Endothelial cell of umbilical vein (primary cell): Measurements from ENCODE around the gene ANAPC2. TPM values are rescaled to one million over a fixed set of nuclear protein-coding genes. Genes with fewer than 3 reads are reported as not detected.

Experiments used
- BruUV-seq: library from RNA; stranded (reverse); fragments of 400-500 nt; replicated peaks from 2 replicates; lab custom pipeline; 2021; lab: Mats Ljungman, UMichigan
- CTCF ChIA-PET: fragments of 300-600, 350-600 bp; sonication (Branson Sonifier 250); formaldehyde crosslinking; loops from one replicate; lab custom pipeline; 2021; ENCODE audit warnings: antibody characterized with exemption, inconsistent platforms; lab: Charles Lee
- POLR2A ChIA-PET: fragments of 300-600, 350-600 bp; sonication (Branson Sonifier 250); formaldehyde crosslinking; loops from one replicate; lab custom pipeline; 2021; ENCODE audit warnings: antibody characterized with exemption, inconsistent platforms; lab: Charles Lee
- DNase-seq: peaks from one replicate; pipeline ENCODE4 v3.0.0-alpha.2; 2011; ENCODE audit warnings: low read depth, low spot score
- FAIRE-seq: peaks from 2 replicates; lab custom pipeline; 2011; peaks lifted over from hg19 to GRCh38; lab: Jason Lieb, UNC
- H2AFZ ChIP-seq: 2 replicates; pipeline ENCODE4 v1.6.0; 2012; ENCODE audit warnings: low read depth, low read length, control low read depth, inconsistent platforms
- H3K27ac ChIP-seq: 2 replicates; pipeline ENCODE4 v1.5.1; 2011; ENCODE audit warnings: low read depth, mild to moderate bottlenecking, control low read depth, low read length, moderate library complexity; ENCODE audit not compliant: insufficient read depth
- H3K27me3 ChIP-seq, 2 experiments: 2 replicates each; pipeline versions ENCODE4 v1.6.0 to v1.6.1; 2011; ENCODE audit warnings: low read length in 2 of 2, mixed read lengths in 1 of 2; ENCODE audit not compliant: control insufficient read depth in 2 of 2, insufficient read depth in 2 of 2
- H3K36me3 ChIP-seq, 2 experiments: 2 replicates in 1 of 2; 3 replicates in 1 of 2; pipeline ENCODE4 v1.5.1; 2011; ENCODE audit warnings: low read length in 2 of 2, mild to moderate bottlenecking in 1 of 2, moderate library complexity in 1 of 2; ENCODE audit not compliant: control insufficient read depth in 2 of 2, insufficient read depth in 2 of 2; ENCODE audit errors: extremely low read depth in 1 of 2
- H3K4me1 ChIP-seq: 3 replicates; pipeline ENCODE4 v1.5.1; 2011; ENCODE audit warnings: mild to moderate bottlenecking, low read length; ENCODE audit not compliant: control insufficient read depth, insufficient read depth; ENCODE audit errors: extremely low read depth
- H3K4me2 ChIP-seq: 2 replicates; pipeline ENCODE4 v1.6.1; 2011; ENCODE audit warnings: low read length, control low read depth, mixed read lengths; ENCODE audit not compliant: insufficient read depth
- H3K4me3 ChIP-seq, 3 experiments: fragments of 200-600 bp in 1 of 3; sonication (generic), shearing (Covaris generic) in 1 of 3; replicated peaks in 1 of 3; 2 replicates each; pipeline ENCODE4 v1.5.1; 2011 to 2016; ENCODE audit warnings: control low read depth in 3 of 3, low read length in 3 of 3, mild to moderate bottlenecking in 2 of 3, inconsistent platforms in 1 of 3, low read depth in 1 of 3, moderate library complexity in 1 of 3; ENCODE audit not compliant: insufficient read depth in 1 of 3
- H3K79me2 ChIP-seq: 2 replicates; pipeline ENCODE4 v1.6.0; 2012; ENCODE audit warnings: low read length, inconsistent platforms; ENCODE audit not compliant: control insufficient read depth, insufficient read depth
- H3K9ac ChIP-seq: replicated peaks from 2 replicates; pipeline ENCODE3; 2011; ENCODE audit warnings: low read length, control low read depth; ENCODE audit not compliant: insufficient read depth; ENCODE audit errors: extremely low read depth
- H3K9me1 ChIP-seq: replicated peaks from 3 replicates; pipeline ENCODE4 v1.6.0; 2011; ENCODE audit warnings: mild to moderate bottlenecking, low read length; ENCODE audit not compliant: control insufficient read depth, insufficient read depth; ENCODE audit errors: extremely low read depth
- H3K9me3 ChIP-seq: replicated peaks from 2 replicates; pipeline ENCODE4 v1.5.1; 2012; ENCODE audit warnings: low read length, inconsistent platforms; ENCODE audit not compliant: control insufficient read depth, insufficient read depth
- H4K20me1 ChIP-seq: replicated peaks from 2 replicates; pipeline ENCODE3; 2011; ENCODE audit warnings: mild to moderate bottlenecking, low read length; ENCODE audit not compliant: control insufficient read depth, insufficient read depth; ENCODE audit errors: extremely low read depth
- EZH2 ChIP-seq: IDR thresholded peaks from 2 replicates; pipeline ENCODE4 v1.6.1; 2012; ENCODE audit warnings: borderline replicate concordance, low read depth, mild to moderate bottlenecking, moderate library complexity, low read length, inconsistent platforms; ENCODE audit not compliant: severe bottlenecking
- FOS ChIP-seq: IDR thresholded peaks from 2 replicates; pipeline ENCODE4 v1.6.1; 2011; ENCODE audit warnings: mild to moderate bottlenecking, low read length, moderate library complexity, borderline replicate concordance; ENCODE audit not compliant: insufficient read depth
- GATA2 ChIP-seq: IDR thresholded peaks from 2 replicates; pipeline ENCODE4 v1.7.0; 2011; ENCODE audit warnings: low read depth, mild to moderate bottlenecking, moderate library complexity, mixed read lengths, low read length; ENCODE audit not compliant: insufficient read length, insufficient read depth
- JUN ChIP-seq: IDR thresholded peaks from 2 replicates; pipeline ENCODE4 v1.6.1; 2011; ENCODE audit warnings: borderline replicate concordance, low read depth; ENCODE audit not compliant: insufficient read length, insufficient read depth
- MYC ChIP-seq: IDR thresholded peaks from one replicate; pipeline ENCODE4 v1.6.1; 2011; ENCODE audit warnings: mild to moderate bottlenecking, low read depth, low read length
- POLR2A ChIP-seq: IDR thresholded peaks from 2 replicates; pipeline ENCODE4 v1.6.1; 2012; ENCODE audit warnings: low read depth, mild to moderate bottlenecking, control low read depth, low read length
- POLR2AphosphoS5 ChIP-seq: IDR thresholded peaks from 2 replicates; pipeline ENCODE4 v1.6.1; 2012; ENCODE audit warnings: low read depth, mild to moderate bottlenecking, control low read depth, low read length, moderate library complexity; ENCODE audit not compliant: insufficient read depth
- dilution Hi-C: fragments of 300-500 bp; cut with MboI; formaldehyde crosslinking; loops from one replicate; pipeline ENCODE4 v1.15.0; 2019; ENCODE audit warnings: low sequenced_read_pairs; ENCODE audit not compliant: extremely low pct_ligation_motif_present
- intact Hi-C: fragments of 100-400 bp; cut with micrococcal nuclease; formaldehyde crosslinking; loops from one replicate; pipeline ENCODE4 v1.10.0; 2022
- polyA plus RNA-seq, 4 experiments: library from polyadenylated mRNA; depleted of rRNA in 3 of 4; stranded (reverse) in 3 of 4; unstranded in 1 of 4; fragments of >200 nt; gene quantifications; 2 replicates each; pipeline versions ENCODE4 v1.2.1 to v1.2.3, GENCODE V29; 2011 to 2012; ENCODE audit warnings: missing spikeins in 1 of 4
- total RNA-seq: library from RNA; stranded (reverse); gene quantifications from 2 replicates; pipeline ENCODE4 v1.2.3, GENCODE V29; 2021
- TF ChIP-seq, protein P1 (sequence below), 2 donors: IDR thresholded peaks; 1 replicate in 1 of 2; 2 replicates in 1 of 2; pipeline ENCODE4 v1.5.1; 2011; ENCODE audit warnings: low read length in 2 of 2, mild to moderate bottlenecking in 2 of 2, moderate library complexity in 2 of 2, control low read depth in 1 of 2, inconsistent platforms in 1 of 2, low read depth in 1 of 2; ENCODE audit not compliant: insufficient read depth in 1 of 2; ENCODE audit errors: extremely low read depth in 1 of 2
- TF ChIP-seq, protein P2 (sequence below): IDR thresholded peaks from 2 replicates; pipeline ENCODE4 v1.6.1; 2011; ENCODE audit not compliant: insufficient read depth, insufficient read length

The ANAPC2 gene
- total and polyA plus RNA-seq, 2 donors (not counting 3 experiments of a cell fraction or from before 2014, with no cell fraction given), result 44.8 to 69.2 TPM

DNA sequence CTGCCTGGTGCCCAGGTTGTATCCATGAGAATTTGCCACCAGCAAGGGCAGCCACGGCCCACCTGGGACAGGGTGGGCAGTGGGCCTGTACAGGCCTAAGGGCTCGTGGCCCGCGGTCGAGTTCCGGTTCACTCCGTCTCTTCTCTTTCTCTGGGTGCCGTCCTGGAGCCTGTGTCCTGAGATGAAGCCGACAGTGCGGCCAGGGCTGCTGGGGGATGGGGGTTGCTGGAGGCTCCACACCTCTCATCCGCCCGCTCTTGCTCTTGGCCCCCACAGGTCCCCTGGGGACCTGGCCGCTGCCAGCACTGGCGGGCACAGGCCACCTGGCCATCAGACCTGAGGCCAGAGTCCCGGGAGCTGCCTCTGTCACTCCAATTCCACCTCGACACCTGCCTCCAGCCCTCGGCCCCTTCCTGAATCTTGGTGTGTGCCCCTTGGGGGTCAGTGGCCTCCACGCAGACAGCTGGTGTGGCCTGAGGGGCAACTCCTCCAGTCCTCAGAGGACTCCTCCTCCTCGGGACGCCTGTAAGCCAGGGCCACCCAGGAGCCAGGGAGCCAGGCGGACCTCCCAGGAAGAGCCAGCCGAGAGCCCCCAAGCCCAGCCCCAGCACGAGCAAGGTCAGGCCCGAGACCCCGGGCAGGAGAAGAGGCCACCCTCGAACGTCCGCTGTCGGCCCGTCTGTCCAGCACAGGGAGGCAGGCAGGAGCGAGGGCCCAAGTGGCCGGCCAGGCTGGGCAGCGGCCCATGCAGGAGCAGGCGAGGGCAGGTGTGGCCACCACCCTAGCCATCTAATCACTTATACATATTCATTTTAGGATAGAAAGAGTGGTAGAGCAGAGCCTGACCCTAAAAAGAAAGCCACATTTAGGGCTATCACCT, 23.8 kb downstream of the ANAPC2 start:
- H3K4me2 ChIP-seq, result no peak overlapping the region
- H3K4me3 ChIP-seq, result no peak overlapping the region
- H3K79me2 ChIP-seq, result no peaks in the 10 kb centered on the region
- H4K20me1 ChIP-seq, result no peaks in the 10 kb centered on the region
- DNase-seq (no peak), FAIRE-seq (no peak)
- no peaks in the 10 kb centered on the region for H3K36me3 ChIP-seq
- no TSS peak for BruUV-seq
- no peaks in the 10 kb centered on the region for H3K9me1 ChIP-seq
- dilution Hi-C loops (no loop called here), intact Hi-C loops (no loop called here)
- TF ChIP-seq EZH2 (no peak), POLR2AphosphoS5 (no peak), FOS (no peak), JUN (no peak), MYC (no peak), POLR2A (no peak), GATA2 (no peak)
- TF ChIP-seq, protein P1, sequence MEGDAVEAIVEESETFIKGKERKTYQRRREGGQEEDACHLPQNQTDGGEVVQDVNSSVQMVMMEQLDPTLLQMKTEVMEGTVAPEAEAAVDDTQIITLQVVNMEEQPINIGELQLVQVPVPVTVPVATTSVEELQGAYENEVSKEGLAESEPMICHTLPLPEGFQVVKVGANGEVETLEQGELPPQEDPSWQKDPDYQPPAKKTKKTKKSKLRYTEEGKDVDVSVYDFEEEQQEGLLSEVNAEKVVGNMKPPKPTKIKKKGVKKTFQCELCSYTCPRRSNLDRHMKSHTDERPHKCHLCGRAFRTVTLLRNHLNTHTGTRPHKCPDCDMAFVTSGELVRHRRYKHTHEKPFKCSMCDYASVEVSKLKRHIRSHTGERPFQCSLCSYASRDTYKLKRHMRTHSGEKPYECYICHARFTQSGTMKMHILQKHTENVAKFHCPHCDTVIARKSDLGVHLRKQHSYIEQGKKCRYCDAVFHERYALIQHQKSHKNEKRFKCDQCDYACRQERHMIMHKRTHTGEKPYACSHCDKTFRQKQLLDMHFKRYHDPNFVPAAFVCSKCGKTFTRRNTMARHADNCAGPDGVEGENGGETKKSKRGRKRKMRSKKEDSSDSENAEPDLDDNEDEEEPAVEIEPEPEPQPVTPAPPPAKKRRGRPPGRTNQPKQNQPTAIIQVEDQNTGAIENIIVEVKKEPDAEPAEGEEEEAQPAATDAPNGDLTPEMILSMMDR (IDR thresholded peaks at IDR 0.05; ENCODE audit: extremely low read depth in 1 of 2, insufficient read depth in 1 of 2, low read depth in 1 of 2, low read length in 2 of 2), result no peak
- TF ChIP-seq, protein P2, sequence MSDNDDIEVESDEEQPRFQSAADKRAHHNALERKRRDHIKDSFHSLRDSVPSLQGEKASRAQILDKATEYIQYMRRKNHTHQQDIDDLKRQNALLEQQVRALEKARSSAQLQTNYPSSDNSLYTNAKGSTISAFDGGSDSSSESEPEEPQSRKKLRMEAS, result no peak
- H3K9me3 ChIP-seq, result no peaks in the 10 kb centered on the region
- H3K9ac ChIP-seq, result no peak overlapping the region
- H3K27ac ChIP-seq, result no peak overlapping the region
- H2AFZ ChIP-seq, result no peak overlapping the region
- CTCF ChIA-PET, result interaction anchor here (0.6 to 1.8 kb wide), 2 partner anchors 34 to 1175 kb away, joined by 3 to 7 read pairs; no protein-coding TSS in a partner anchor
- H3K27me3 ChIP-seq, result peaks cover 32 to 33% of the 10 kb centered on the region in 2 experiments
- POLR2A ChIA-PET, result no interaction called here
- peaks cover 3% of the 10 kb centered on the region for H3K4me1 ChIP-seq
